ENCODE measurements around the gene CARD19. TPM values are rescaled to one million over a fixed set of nuclear protein-coding genes. Genes with fewer than 3 reads are reported as not detected.

The CARD19 gene, protein sequence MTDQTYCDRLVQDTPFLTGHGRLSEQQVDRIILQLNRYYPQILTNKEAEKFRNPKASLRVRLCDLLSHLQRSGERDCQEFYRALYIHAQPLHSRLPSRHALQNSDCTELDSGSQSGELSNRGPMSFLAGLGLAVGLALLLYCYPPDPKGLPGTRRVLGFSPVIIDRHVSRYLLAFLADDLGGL
- 38.0 and 71.7 TPM in 2 replicates for total RNA-seq

DNA sequence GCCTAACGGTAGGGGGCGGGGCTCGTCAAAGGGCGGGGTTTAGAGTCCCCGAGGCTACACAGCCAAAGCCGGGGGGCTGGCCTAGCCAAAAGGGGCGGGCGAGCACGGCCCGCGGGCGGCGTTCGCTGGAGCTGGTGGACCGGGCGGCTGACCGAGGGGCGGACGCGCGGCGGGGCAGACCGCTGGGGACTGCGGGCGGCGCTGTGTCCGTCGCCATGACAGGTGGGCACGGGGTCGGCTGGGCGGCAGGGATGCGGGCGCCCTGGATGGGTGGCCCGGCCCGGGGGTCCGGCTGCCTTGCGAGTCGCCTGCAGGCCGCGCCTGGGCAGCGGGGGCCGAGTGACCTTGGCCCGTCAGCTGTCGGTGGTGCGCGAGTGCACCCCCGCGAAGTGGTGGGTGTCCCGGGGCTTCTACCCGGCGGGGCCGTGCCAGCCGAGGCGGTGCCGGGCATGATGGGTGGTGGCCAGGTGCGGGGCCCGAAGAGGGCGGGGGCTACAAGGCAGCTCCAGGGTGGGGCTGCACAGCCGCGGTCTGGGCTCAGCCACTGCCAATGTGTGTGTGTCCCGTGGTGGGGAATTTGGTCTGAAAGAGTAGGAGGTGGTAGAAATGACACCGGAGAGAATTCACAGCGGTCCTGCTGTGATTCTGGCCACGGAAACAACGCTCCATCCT is at the start of gene CARD19:
TSS of gene CARD19 (plus strand) at position 87 of the 672 bp plus-strand sequence. CDS start at position 216, 129 bp downstream.
- no peak for DNase-seq (ENCODE audit: low read depth)

DNA sequence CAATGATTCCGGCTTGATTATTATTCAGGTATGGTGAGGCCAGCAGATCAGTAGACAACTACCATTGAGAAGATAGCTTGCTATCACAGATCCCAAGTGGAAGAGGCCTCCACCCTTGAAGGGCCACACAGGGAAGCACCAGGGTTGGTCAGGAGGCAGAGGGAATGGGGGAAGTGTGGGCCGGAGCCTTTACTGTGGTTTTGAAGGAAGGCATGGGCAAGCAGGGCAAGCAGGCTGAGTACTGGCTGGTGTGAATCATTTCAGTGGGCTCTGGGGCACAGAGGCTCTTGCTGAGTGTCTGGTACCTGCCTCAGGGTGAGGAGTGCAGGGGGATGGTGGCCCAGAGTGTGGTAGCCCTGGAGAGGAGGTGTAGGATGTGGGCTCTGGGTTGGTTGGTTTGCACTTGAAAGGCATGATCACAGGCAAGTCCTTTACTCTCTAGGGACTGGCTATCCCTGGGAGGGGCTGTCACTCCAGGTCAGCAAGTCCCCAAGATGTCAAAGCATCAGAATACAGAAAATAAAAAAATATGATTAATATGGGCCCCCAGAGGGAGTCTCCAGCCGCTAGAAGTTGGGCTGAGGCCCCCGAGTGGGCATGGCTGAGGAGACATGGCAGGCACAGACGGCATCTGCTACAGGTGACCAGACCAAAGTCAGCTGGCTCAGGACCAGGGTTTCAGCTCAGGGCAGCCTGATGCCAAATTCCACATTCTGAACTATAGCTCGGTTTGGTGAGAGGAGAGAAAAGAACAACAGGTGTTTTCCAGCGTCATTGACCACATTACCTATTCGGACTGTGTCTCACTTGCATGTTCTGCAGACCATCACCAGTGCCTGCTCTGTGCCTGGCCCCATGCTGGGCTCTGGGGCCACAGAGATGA is 47.2 kb upstream of the CARD19 start:
- no peak for DNase-seq (ENCODE audit: low read depth)

DNA sequence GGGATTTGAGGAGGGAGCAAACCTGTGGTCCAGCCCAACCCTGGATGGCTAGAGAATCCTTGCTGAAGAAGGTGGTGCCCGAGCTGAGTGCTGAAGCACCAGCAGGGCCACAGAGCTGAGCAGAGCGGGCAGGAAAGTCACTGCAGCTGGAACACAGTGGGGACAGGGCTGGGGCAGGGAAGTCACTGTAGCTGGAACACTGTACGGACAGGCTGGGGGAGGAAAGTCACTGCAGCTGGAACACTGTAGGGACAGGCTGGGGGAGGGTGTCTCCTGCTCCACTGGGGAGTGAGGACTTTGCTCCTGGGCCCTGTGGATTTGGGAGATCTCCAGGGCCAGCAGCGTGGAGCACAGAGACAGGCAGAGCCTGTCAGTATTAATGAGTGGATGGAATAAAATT is 46.5 kb upstream of the CARD19 start:
- no peak for DNase-seq (ENCODE audit: low read depth)

DNA sequence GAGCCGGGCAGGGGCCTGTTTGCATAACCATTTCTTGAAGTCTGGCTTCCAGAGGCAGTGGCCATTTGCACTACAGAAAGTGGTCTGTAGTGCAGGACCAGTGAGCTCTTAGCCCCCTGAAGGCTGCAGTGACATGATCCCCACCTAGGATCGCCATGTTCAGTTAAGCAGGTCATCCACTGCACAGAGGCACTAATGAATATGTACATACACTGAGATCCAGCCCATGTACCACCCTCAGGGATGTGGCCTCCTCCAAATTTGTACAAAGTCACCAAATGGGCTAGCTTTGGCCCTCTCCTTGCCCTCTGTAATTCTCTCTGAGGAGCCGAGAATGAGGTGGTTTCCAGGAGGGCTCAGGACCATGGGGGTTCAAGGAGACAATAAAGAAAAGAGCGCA is 45.8 kb upstream of the CARD19 start:
- no peak for DNase-seq (ENCODE audit: low read depth)

DNA sequence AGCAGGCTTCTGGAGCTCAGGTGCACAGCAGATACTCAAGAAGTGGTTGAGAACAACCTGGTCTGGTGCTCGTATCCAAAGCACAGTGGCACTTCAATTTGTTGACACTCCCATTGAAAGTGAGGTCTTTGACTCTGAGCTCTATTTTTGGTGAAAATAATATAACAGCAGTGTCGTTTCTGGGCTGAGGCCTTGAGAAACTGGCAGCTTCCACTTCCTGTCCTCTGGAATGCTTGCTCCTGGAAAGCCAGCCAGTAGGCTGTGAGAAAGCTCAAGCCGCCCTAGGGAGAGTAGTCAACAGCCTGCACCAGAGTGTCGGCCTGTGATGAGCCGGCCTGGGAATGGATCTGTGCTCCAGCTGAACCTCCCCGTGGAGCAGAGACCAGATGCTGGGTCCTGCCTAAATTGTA is 44.3 kb upstream of the CARD19 start:
- DNase-seq (ENCODE audit: low read depth): no peak

DNA sequence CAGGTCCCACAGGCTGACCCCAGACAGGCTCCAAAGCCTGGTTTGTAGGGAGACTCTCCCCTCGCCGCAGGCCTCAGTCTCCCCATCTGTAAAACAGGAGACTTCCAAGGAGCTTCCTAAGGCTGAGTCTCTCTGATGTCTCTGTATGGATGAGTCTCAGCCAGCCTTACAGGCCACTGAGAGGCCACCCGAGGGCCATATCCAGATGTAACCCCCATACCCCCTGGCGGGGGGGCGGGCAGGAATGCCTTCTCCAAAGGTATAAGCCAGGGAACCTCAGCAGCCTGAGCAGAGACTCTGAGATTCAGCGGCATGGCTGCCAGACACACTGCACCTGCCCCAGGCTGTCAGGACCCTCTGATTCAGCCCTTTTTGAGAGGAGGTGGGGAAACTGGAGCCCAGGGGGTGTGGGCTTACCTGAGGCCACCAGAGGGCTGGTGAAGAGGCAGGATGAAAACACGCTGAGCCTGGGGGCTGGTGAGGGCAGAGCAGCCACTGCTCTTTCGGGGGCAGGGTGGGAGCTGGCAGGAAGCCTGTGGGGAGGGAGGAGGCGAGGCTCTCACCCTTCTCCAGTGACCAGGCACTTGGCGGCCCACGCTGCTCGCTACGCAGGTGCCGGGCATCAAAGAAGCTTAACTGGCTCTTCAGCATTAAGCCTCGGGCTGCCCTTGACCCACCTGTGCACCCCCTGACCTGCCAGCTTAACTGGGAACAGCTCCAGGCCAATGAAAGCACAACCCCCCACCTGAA is 43.1 kb upstream of the CARD19 start:
- DNase-seq (ENCODE audit: low read depth): no peak

DNA sequence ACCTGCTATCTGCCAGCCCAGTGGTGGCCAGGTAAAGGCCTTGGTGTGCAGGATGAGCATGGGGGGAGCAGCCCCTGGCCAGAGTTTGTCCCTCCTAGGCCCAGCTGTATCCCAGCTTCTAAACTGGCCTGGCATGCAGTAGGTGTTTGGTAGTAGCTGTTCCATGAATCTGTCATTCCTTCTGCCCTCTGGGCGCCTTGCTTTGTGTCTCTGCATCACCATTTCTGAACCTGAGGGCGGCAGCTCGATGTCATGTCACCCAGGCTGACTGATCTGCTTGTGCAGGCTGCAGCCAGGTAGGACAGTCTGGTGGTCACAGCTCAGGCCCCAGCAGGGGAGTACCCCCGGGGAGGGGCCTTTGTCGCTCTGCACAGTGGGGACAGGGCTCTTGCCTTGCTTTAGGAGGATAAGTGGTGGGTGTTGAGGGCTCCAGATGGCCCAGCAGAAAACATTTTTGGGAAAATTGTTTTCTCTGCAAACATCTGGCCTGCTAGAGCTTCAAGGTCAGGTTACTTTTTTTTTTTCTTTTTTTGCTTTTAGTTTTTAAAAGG is 42.2 kb upstream of the CARD19 start:
- DNase-seq (ENCODE audit: low read depth): no peak

DNA sequence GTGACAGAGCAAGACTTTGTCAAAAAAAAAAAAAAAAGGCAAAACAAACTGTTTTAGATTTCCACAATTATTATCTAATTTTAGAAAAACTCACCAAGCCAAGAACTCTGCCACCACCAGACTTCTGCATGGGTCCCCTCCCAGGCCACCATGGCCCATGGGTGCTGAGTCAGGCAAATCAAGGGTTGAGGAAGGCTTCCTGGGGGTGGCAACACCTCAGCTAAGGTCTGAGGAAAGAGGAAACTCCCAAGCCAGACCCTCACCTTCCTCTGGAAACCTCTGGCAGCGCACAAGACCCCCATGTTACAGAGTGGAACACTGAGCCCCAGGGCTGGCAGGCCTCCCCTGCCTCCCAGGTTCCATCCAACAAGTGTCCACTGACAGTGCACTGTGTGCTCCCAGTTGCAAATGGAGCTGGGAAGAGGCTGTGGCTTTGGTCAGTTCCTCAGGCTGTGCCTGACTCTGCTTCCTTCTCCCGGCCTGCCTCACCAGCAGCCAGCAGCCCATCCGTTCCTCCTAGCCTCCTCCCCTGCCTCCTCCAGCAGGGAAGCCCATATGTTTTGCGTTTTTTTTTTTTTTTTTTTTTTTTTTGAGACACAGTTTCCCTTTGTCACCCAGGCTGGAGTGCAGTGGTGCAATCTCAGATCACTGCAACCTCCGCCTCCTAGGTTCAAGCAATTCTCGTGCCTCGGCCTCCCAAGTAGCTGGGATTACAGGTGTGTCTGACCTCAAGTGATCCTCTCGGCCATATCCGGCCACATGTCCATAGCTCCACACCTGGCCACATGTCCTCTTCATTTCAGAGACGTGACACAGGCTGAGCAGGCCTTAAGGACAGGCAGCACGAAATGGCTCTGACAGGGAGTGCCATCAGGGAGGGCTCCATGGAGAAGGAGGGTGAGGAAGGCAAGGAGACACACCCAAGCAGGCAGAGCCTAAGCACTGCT is 41.0 kb upstream of the CARD19 start:
- DNase-seq (ENCODE audit: low read depth): no peak

DNA sequence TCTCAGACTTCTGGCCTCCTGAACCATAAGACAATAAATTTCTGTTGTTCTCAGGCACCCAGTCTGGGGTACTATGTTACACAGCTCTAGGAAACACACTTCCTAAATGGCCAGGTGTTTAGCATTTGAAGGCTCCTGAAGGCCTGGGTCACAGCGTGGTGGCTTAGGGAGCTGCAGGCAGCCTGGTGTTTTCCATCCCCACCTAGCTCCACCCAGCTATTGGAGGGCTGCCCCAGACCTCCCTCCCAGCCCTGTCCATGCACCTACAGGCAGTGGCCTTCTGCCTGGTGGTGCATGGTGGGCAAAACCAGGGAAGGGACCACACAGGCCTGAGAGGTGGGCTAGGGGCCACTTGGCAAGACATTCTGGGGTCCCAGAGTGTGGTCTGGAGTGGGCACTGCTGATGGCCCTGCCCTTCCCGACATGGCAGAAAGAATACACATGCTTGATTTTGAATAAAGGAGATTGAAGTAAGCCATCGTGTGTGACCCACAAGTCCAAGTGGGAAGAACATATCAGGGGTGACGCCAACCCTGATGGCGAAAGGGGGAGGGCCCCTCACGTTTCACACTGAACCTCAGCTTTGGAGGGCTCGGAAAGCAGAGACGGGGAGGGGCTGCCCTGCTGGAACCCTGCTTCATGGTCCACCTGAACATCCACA is 38.8 kb upstream of the CARD19 start:
- DNase-seq (ENCODE audit: low read depth): no peak

DNA sequence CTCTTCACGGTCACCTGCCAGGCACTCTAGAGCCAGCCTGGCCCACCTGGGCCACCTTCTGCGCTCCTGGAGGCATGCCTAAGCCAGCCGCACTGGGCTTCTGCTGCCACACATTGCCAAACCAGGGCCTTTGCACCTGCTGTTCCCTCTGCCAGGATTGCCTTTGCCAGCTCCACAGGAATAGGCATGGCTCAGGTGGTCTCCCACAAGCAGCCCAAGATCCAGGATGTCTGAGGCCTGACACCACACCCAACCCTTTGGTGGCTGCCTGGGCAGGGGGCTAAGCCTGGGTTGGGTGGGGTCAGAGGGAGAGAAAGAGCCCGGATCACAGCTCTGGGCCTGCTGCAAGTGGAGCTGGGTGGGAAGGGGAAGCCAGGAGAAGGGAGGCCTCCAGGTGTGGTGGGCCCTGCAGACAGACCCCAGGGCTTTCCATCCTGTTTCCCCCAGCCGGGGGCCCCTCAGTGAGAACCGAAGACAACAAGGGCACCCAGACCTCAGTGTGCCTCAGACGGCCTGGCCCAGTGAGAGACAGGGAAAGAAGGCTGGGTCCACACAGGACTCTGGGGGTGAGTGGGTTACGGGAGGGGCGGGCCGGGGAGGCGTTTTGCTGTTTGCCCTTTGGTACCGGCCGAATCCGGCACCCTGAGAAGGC is 38.2 kb upstream of the CARD19 start:
- DNase-seq (ENCODE audit: low read depth): no peak

DNA sequence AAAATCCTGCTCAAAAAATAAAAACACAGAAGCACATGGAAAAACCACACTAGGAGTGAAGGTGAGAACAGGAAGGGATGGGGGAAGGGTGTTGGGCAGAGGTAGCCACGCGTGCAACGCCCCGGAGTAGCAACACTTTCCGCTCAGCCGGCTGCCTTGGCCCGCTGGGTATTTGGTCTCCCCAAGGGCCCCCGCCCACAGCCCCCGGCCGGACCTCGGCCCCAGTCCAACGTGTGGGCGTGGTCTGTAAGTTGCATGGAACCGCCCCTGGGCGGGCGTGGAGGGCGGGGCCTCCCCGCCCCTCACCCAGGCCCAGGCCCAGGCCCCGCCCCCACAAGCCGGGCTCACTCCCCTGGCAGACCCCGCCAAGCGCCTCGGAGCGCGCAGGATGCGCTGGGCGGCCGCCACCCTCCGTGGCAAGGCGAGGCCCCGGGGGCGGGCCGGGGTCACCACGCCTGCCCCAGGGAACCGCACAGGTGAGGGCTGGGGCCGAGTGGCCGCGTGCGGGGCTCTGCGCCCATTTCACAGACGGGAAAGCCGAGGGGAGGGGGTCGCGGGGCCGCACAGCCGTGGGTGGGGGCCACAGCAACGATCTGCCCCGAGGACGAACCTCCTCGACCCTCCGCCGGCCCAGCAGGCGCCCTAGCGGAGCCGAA is 37.5 kb upstream of the CARD19 start, which contains the start of gene SUSD3:
TSS of gene SUSD3 (plus strand) at position 347 of the 656 bp plus-strand sequence. CDS start at position 389, 42 bp downstream.
- DNase-seq (ENCODE audit: low read depth): peak; percentile 78

DNA sequence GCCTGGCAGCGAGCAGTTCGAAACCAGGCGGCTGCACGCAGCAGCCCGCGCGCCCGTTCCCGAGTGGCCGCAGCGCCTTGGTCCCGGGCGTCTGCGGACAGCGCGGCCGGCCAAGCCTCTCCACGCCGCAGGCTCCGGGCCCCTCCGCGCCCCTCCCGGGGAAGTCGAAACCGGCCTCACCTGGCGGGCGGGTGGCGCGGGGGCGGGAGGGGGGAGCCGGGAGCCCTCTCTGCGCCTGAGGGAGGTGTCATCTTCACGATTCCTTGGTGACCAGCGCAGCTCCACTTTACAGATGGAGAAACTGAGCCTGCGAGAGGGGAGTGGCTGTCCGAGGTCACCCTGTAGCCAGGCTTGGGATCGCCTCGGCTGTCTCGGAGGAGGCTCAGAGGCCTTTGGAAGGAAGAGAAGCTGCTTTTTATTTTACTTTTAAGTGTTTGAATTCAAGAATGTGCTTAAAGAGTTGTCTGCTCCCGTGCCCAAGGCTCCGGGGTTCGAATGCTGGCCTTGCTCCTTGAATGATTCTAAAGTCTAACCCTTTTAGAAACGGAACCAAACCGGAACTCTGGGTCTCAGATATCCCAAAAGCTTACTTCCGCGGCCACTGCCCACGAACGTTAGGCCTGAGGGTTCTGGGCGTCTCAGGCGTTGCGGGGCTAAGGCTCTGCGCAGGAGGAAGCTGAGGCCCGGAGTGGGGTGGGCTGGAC is 36.9 kb upstream of the CARD19 start:
- no peak for DNase-seq (ENCODE audit: low read depth)

DNA sequence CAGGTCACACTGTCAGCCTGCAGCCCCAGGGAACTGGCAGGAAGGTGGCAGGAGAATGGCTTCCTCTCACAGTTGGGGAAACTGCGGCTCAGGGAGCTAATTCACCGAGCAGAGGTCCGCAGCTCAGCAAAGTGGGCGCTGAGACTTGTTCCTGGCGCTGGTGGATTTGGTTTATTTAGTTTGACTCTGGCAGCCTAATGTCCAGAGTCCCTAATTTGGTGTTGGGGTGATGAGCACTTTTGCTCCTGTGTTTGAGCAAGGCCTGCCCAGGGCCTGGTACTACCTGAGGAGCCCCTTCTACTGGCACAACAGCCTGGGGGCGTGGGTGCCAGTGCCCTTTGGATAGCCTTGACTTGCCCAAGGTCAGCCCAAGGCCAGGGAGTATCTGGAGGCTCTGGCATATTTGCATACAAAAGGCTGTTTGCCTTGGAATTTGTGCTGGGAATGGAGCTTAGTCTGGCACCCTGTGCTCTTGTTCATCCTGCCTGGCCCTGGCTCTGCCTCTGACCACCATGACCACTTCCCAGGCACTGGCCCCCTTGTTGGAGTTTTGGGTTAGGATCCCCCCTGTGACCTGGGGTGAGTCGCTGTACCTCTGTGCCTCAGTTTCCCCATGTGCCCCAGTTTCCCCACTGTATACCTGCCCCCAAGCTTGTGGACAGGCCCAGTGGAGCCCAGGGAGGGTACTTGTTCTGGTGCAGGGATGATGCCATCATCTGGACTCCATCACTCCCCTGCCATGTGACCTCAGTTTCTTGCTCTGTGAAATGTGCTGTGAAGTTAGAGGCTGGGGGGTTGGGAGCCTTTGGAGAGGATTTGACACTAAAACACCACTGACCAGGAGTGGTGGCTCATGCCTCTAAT is 36.1 kb upstream of the CARD19 start:
- no peak for DNase-seq (ENCODE audit: low read depth)

DNA sequence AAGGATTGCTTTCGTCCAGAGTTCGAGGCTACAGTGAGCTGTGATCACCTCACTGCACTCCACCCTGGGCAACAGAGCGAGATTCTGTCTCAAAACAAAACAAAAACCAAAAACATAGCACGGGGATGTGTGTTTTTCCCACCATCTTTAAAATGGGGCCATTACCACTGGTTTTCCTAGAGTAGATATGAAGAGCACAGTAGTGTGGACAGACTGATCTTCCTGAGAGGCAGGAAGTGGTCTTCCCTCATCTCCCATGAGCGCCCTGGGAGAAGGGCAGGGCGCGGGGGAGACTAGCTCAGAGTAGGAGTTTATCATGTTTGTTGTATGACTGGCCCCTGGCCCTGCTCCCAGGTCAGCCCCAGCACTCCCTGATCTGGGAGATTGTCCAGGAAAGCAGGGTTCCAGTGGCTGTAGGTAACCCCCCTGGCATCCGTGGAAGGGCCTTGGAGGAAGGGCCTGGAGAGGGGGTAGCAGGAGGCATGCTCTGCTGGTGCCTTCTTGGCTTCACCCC is 35.2 kb upstream of the CARD19 start:
- DNase-seq (ENCODE audit: low read depth): peak; percentile 28

DNA sequence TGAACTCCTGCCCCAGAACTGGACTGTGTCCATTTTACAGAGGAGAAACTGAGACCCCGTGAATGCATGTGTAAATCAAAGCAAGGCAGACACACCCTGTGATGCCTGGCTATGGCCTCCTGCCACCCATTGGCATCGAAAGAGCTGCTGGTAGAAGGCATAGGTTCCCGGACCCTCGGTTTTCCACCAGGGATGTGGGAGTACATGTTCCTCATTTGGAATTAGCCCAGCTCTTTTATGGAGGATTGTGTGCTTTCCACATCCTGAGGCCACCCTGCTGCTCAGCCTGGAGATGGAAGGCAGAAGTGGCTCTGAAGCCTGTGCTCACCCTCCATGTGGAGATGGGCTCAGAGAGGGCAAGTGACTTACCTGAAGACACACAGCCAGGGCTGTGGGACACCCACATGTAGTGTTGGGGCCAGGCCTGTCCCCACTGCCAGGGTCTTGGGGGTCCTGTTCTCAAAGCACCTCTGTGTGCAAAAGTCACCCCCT is 34.7 kb upstream of the CARD19 start:
- no peak for DNase-seq (ENCODE audit: low read depth)
